Measurements from ENCODE around the gene TRAPPC1. TPM values are rescaled to one million over a fixed set of nuclear protein-coding genes. Genes with fewer than 3 reads are reported as not detected.

The TRAPPC1 gene
- total RNA-seq, 1 donor from 2014 or later, result 184 TPM

GRCh38 chr17:7912927-7913524 is 18.7 kb downstream of the TRAPPC1 start:
- H3K36me3 ChIP-seq (ENCODE audit: insufficient read depth, low read length), result peaks cover 17% of the 10 kb centered on the region
- no peak overlapping the region for H3K9ac ChIP-seq (ENCODE audit: low read length)
- FAIRE-seq, result peak; percentile 23
- H3K27ac ChIP-seq (ENCODE audit: low read depth, low read length), result no peak overlapping the region
- Mint-ChIP-seq H3K36me3 (ENCODE audit: low read depth, unreplicated experiment) (peaks cover 4% of the 10 kb centered on the region), H3K27me3 (ENCODE audit: low read depth, unreplicated experiment) (no peaks in the 10 kb centered on the region), H3K9me3 (ENCODE audit: unreplicated experiment) (no peaks in the 10 kb centered on the region), H3K27ac (ENCODE audit: unreplicated experiment) (no peak overlapping the region), H3K4me3 (ENCODE audit: unreplicated experiment) (no peak overlapping the region), H3K4me1 (ENCODE audit: low read depth, unreplicated experiment) (peaks cover 7% of the 10 kb centered on the region)
- no peak overlapping the region for H3K4me2 ChIP-seq (ENCODE audit: low read length)
- peaks cover 21% of the 10 kb centered on the region for H3K4me1 ChIP-seq (ENCODE audit: insufficient read depth, low read length)
- no peaks in the 10 kb centered on the region for H3K79me2 ChIP-seq (ENCODE audit: insufficient read depth, low read length)
- H4K20me1 ChIP-seq (ENCODE audit: insufficient read depth, low read length), result peaks cover 12% of the 10 kb centered on the region
- no peak for TF ChIP-seq EZH2 (IDR thresholded peaks at IDR 0.05; ENCODE audit: insufficient read depth, low read length)
- peak; percentile 70 for TF ChIP-seq CTCF (IDR thresholded peaks at IDR 0.05; ENCODE audit: insufficient read depth, low read depth, low read length)
- no peaks in the 10 kb centered on the region for H3K27me3 ChIP-seq (ENCODE audit: insufficient read depth, low read length)
- DNase-seq (ENCODE audit: low read depth), result peak; percentile 50
- H3K4me3 ChIP-seq (ENCODE audit: insufficient read depth, low read depth, low read length), result no peak overlapping the region
- no peaks in the 10 kb centered on the region for H3K9me3 ChIP-seq (ENCODE audit: insufficient read depth, low read depth, low read length)
- H2AFZ ChIP-seq (ENCODE audit: low read depth, low read length), result no peak overlapping the region

GRCh38 chr17:7911116-7911515 is 20.6 kb downstream of the TRAPPC1 start:
- H3K27me3 ChIP-seq (ENCODE audit: insufficient read depth, low read length), result no peaks in the 10 kb centered on the region
- no peak overlapping the region for H3K9ac ChIP-seq (ENCODE audit: low read length)
- FAIRE-seq (no peak), DNase-seq (ENCODE audit: low read depth) (no peak)
- no peaks in the 10 kb centered on the region for H3K79me2 ChIP-seq (ENCODE audit: insufficient read depth, low read length)
- no peak overlapping the region for H3K27ac Mint-ChIP-seq (ENCODE audit: unreplicated experiment)
- TF ChIP-seq EZH2 (IDR thresholded peaks at IDR 0.05; ENCODE audit: insufficient read depth, low read length), result no peak
- TF ChIP-seq CTCF (IDR thresholded peaks at IDR 0.05; ENCODE audit: insufficient read depth, low read depth, low read length), result no peak
- no peak overlapping the region for H3K4me2 ChIP-seq (ENCODE audit: low read length)
- no peak overlapping the region for H2AFZ ChIP-seq (ENCODE audit: low read depth, low read length)
- H3K4me3 Mint-ChIP-seq (ENCODE audit: unreplicated experiment), result no peak overlapping the region
- H4K20me1 ChIP-seq (ENCODE audit: insufficient read depth, low read length), result peaks cover 12% of the 10 kb centered on the region
- H3K4me1 Mint-ChIP-seq (ENCODE audit: low read depth, unreplicated experiment), result no peaks in the 10 kb centered on the region
- peaks cover 12% of the 10 kb centered on the region for H3K4me1 ChIP-seq (ENCODE audit: insufficient read depth, low read length)
- H3K4me3 ChIP-seq (ENCODE audit: insufficient read depth, low read depth, low read length), result no peak overlapping the region
- no peak overlapping the region for H3K27ac ChIP-seq (ENCODE audit: low read depth, low read length)
- H3K36me3 ChIP-seq (ENCODE audit: insufficient read depth, low read length), result peaks cover 30% of the 10 kb centered on the region
- no peaks in the 10 kb centered on the region for H3K27me3 Mint-ChIP-seq (ENCODE audit: low read depth, unreplicated experiment)
- H3K9me3 Mint-ChIP-seq (ENCODE audit: unreplicated experiment), result no peaks in the 10 kb centered on the region
- H3K36me3 Mint-ChIP-seq (ENCODE audit: low read depth, unreplicated experiment), result peaks cover 14% of the 10 kb centered on the region
- H3K9me3 ChIP-seq (ENCODE audit: insufficient read depth, low read depth, low read length), result no peaks in the 10 kb centered on the region

- H3K27me3 ChIP-seq (ENCODE audit: insufficient read depth, low read length), result no peaks in the 10 kb centered on the region
- H4K20me1 ChIP-seq (ENCODE audit: insufficient read depth, low read length), result peaks cover 12% of the 10 kb centered on the region
- Mint-ChIP-seq H3K4me1 (ENCODE audit: low read depth, unreplicated experiment) (no peaks in the 10 kb centered on the region), H3K27ac (ENCODE audit: unreplicated experiment) (no peak overlapping the region), H3K4me3 (ENCODE audit: unreplicated experiment) (no peak overlapping the region), H3K36me3 (ENCODE audit: low read depth, unreplicated experiment) (peaks cover 14% of the 10 kb centered on the region), H3K9me3 (ENCODE audit: unreplicated experiment) (no peaks in the 10 kb centered on the region), H3K27me3 (ENCODE audit: low read depth, unreplicated experiment) (no peaks in the 10 kb centered on the region)
- H3K27ac ChIP-seq (ENCODE audit: low read depth, low read length), result no peak overlapping the region
- no peak overlapping the region for H3K4me2 ChIP-seq (ENCODE audit: low read length)
- H3K4me3 ChIP-seq (ENCODE audit: insufficient read depth, low read depth, low read length), result no peak overlapping the region
- TF ChIP-seq EZH2 (IDR thresholded peaks at IDR 0.05; ENCODE audit: insufficient read depth, low read length) (no peak), CTCF (IDR thresholded peaks at IDR 0.05; ENCODE audit: insufficient read depth, low read depth, low read length) (no peak)
- no peak overlapping the region for H2AFZ ChIP-seq (ENCODE audit: low read depth, low read length)
- H3K79me2 ChIP-seq (ENCODE audit: insufficient read depth, low read length), result no peaks in the 10 kb centered on the region
- H3K9me3 ChIP-seq (ENCODE audit: insufficient read depth, low read depth, low read length), result no peaks in the 10 kb centered on the region
- DNase-seq (ENCODE audit: low read depth) (no peak), FAIRE-seq (no peak)
- no peak overlapping the region for H3K9ac ChIP-seq (ENCODE audit: low read length)
- H3K4me1 ChIP-seq (ENCODE audit: insufficient read depth, low read length), result peaks cover 10% of the 10 kb centered on the region
- peaks cover 34% of the 10 kb centered on the region for H3K36me3 ChIP-seq (ENCODE audit: insufficient read depth, low read length)
These were observed 21.0 kb downstream of the TRAPPC1 start for GRCh38 chr17:7910711-7911110.

All from astrocyte (in vitro differentiated cells and primary cell).